GM21515 (cell line): Measurements from ENCODE around the gene ELAC2.

Experiments
- ATAC-seq: cut with Tn5 transposase; IDR thresholded peaks from one replicate; pipeline ENCODE4 v1.9.1; 2021; ENCODE audit not compliant: unreplicated experiment

ELAC2 gene

DNA sequence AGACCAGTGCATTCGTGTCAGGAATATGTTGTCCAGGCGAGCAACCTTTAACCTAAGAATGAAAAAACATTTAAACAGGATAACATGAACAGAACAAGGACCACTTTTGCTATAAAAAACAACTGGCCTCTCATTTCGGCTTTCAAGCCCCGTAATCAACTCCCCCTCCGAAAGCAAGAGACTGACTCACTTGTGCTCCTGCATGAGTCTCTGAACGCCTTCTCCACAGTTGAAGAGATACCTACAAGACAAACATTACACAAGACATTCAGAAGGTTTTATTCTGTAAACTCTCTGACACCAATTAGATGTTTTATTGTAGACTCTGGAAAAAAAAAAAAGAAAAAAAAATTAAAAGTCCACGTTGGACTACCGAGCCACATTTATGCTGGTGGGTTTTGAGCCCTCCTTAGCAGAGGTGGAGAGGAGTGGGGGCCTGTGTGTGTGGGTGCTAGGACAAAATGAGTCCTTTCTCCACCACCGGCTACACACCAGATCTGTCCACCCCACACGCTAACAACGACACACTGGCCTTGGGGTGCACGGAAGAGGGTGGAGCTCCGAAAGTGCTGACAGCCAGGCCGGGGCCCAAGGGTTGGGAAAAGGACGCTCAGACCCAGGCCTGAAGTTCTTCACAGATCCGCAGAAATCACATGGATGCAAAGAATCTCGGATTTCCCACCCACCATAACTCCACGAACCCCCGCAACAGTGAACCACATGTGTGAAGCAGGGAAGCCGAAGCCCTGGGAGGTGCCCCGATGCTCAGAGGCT lies 759 bp downstream of the ELAC2 start:
- ATAC-seq = peak; percentile 18

GRCh38 chr17:13014801-13015200 lies 3.0 kb downstream of the ELAC2 start:
- no peak for ATAC-seq

DNA sequence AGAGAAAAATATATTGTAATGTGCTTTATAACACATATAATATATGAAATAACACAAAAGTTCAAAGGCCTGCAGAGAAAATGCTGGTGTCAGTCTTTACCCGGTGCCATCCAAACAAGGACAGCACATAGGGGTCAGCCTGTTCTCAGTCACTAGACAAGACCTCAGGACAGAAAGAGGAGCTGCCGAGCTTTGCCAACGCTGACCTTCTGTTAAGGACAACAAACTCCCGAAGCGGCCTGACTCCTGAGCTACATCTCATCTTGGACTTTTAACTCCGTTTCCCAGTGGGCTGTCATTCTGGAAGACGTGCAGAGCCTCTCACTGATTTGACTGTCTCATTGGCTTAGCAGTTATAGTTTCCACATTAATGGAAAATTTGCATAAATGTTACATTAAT lies 6.9 kb downstream of the ELAC2 start:
- ATAC-seq = no peak

DNA sequence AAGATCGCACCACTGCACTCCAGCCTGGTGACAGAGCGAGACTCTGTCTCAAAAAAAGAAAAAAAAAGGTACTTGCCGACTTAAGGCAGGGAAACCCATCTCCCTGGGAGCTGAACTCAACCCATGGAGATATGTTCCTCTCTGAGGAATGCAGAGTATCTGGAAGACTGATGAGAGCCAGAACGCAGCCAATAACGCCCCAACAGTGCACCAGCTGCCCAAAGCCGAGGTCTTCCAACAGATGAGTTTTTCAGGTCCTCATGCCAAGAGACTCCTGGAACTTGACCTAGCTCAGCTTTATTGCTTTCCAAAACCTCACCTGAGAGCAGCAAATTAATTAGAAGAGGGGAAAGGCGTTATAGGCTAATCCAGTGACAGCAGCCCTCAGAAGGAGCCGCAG lies 9.4 kb downstream of the ELAC2 start:
- ATAC-seq = no peak

DNA sequence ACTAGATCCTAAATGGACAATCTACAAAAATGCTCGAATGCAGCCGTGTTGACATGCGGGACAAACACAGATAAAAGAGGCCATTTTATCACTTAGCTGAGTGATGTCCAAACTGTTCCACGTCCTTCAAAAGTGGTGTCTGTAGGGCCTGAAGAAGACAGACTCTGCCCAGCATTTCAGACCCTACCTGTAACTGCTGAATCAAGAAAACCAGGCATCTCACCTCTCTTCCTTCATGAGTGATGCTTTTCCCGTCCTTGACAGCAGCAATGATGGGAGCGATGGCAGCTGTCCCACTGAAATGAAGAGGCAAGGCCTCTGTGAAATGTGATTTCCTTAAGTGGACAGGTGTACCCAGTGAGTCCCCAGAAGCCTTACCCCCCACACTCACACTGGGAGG lies 12.3 kb downstream of the ELAC2 start:
- ATAC-seq = no peak

- no peak for ATAC-seq
Observed at GRCh38 chr17:13004336-13004735, 13.5 kb downstream of the ELAC2 start.

DNA sequence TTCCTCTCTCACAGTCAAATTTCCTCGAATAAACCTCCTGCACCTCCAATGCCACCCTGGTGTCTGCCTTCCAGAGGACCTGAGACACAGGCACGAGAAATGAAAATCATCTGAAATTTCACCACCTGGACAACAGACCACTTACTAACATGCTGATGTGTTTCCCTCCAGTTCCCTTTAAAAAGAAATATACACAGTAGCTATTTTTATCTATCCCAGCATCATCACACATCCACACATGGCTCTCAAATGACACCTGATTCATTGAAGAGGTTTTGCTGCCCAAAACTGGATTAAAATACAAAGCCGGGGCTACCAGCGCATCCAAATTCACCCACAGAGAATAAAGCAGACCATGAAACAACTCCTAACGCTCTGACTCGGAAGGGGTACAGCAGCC lies 13.9 kb downstream of the ELAC2 start:
- ATAC-seq = no peak

GRCh38 chr17:13003454-13003851 lies 14.4 kb downstream of the ELAC2 start:
- ATAC-seq = no peak

GRCh38 chr17:13002761-13003453 lies 14.9 kb downstream of the ELAC2 start:
- ATAC-seq = no peak

- no peak for ATAC-seq
Observed at GRCh38 chr17:13001991-13002615, 15.7 kb downstream of the ELAC2 start.

DNA sequence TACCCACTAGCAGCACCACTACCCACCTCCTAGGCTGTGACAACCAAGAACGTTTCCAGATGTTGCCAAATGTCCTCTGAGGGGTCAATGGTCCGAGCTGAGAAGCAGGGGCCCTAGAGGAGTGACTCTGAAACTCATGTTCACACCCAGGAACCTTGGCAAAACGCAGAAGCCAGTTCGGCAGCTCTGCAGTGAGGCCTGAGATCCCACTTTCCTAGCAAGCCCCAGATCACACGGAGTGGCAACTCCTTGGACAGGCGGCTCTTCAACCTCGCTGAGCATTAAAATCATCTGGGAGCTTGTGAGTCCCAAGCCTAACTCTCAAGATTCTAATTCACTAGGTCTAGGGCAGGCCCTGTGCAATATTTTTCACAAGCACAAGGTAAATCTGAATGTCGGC lies 17.3 kb downstream of the ELAC2 start:
- no peak for ATAC-seq

- ATAC-seq = no peak
Observed at GRCh38 chr17:12998874-12999273, 19.0 kb downstream of the ELAC2 start.

- no peak for ATAC-seq
Observed at GRCh38 chr17:12998461-12998860, 19.4 kb downstream of the ELAC2 start.

GRCh38 chr17:12996941-12997340 lies 20.9 kb downstream of the ELAC2 start:
- ATAC-seq = no peak

- no peak for ATAC-seq
Observed at GRCh38 chr17:12996357-12996756, 21.5 kb downstream of the ELAC2 start.

DNA sequence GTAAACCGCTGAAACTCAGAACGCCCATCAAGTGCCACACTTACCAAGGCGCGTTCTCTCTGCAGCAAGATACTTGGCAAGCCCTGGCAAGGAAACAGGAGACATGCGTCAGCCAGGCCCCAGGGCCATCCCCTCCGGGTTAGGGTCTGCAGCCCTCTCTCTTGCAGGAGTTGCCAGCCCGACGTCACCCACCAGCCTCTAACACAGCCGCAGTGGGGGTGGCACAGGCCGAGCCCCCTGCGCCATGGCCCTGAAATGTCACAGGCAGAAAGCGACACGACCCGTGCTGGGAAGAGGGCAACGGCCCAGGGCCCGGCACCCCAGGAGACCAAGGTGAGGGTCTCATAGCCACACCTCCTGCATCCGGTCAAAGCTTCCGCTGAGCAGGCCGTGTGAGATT lies 21.9 kb downstream of the ELAC2 start:
- no peak for ATAC-seq

- no peak for ATAC-seq
Observed at GRCh38 chr17:12995106-12995895, 22.5 kb downstream of the ELAC2 start.

GRCh38 chr17:12994341-12995074 lies 23.3 kb downstream of the ELAC2 start:
- ATAC-seq = no peak

DNA sequence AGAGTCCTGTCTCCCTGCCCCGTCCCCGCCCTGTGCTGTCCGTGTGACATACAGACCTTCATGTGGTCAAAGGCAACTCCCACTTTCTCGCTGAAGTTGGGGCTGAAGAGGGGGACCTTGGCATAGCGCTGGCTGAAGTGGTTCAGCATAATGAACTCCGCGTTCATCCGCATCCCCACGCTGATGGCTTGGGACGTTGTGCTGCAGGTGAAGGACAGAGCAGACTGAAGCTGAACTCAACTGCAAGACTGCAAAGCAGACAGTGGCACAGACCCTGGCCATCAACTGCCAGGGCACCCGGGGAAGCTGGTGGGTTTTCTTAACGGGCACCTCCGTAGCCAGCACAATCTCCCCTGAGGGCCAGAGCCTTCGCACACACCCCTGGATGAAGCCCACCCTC lies 24.2 kb downstream of the ELAC2 start:
- no peak for ATAC-seq

DNA sequence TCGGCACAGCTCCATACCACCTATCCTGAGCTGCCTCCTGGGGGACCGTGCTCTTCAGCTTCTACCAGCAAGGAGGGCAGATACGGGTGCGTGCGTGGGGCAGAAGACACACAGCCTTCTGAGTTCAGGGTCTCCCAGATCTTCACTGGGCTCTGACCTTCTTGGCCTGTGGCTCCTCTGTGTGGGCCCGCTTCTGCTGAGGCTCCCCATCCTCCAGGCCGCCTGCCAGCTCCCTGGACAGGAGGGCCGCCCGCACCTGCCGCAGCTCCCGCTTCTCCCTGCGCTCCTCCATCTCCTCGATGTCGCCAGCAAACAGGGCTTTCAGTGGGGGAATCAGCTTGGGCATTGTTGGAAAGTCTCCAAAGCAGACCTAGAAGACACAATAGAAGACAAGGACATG lies 25.2 kb downstream of the ELAC2 start:
- no peak for ATAC-seq

GRCh38 chr17:12990926-12991325 lies 26.9 kb downstream of the ELAC2 start:
- no peak for ATAC-seq
